Uterus (tissue), 4 donors: Measurements from ENCODE around the gene TSNAX. TPM values are rescaled to one million over a fixed set of nuclear protein-coding genes. Genes with fewer than 3 reads are reported as not detected.

ENCODE experiments used
- DNase-seq, 2 donors: peaks; one replicate each; pipeline ENCODE4 v3.0.0-alpha.2; 2019 to 2020
- H3K27ac ChIP-seq, 2 donors: fragments of 200-600 bp; sonication (generic); 1 replicate in 1 of 2; 2 replicates in 1 of 2; pipeline ENCODE4 v1.5.1; 2016 to 2018
- H3K27me3 ChIP-seq, 2 donors: fragments of 200-600 bp; sonication (generic); one replicate each; pipeline ENCODE4 v1.5.1; 2018 to 2019; ENCODE audit warnings: control low read depth in 1 of 2
- H3K36me3 ChIP-seq, 2 donors: fragments of 200-600 bp; sonication (generic); one replicate each; pipeline ENCODE4 v1.5.1; 2019; ENCODE audit warnings: control low read depth in 1 of 2
- H3K4me1 ChIP-seq, 2 donors: fragments of 200-600 bp; sonication (generic); one replicate each; pipeline ENCODE4 v1.5.1; 2018 to 2019; ENCODE audit warnings: control low read depth in 1 of 2
- H3K4me3 ChIP-seq, 2 donors: fragments of 200-600 bp; sonication (generic); 1 replicate in 1 of 2; 2 replicates in 1 of 2; pipeline ENCODE4 v1.5.1; 2018 to 2019; ENCODE audit warnings: mild to moderate bottlenecking in 1 of 2
- H3K9me3 ChIP-seq, 2 donors: fragments of 200-600 bp; sonication (generic); one replicate each; pipeline ENCODE4 v1.5.1; 2019; ENCODE audit warnings: control low read depth in 1 of 2
- POLR2A ChIP-seq, 2 donors: fragments of 450-650 bp; IDR thresholded peaks; one replicate each; pipeline ENCODE4 v1.6.1; 2016; ENCODE audit warnings: antibody characterized with exemption in 2 of 2, mild to moderate bottlenecking in 1 of 2, moderate library complexity in 1 of 2
- intact Hi-C: fragments of 100-400 bp; cut with DNase I; formaldehyde crosslinking; loops from one replicate; pipeline ENCODE4 v1.15.1; 2023; ENCODE audit warnings: low total_unique reads
- total RNA-seq, 4 donors: library from RNA; depleted of rRNA in 3 of 4; stranded (reverse); fragments of >200 nt in 3 of 4; gene quantifications; one replicate each; pipeline versions ENCODE4 v1.1.0 to v1.2.4, GENCODE V29; 2014 to 2023
- TF ChIP-seq, protein P1 (sequence below), 4 experiments: fragments of 200-600 bp in 2 of 4; fragments of 450-650 bp in 2 of 4; sonication (generic) in 2 of 4; IDR thresholded peaks; one replicate each; pipeline ENCODE4 v1.5.1; 2016 to 2019; ENCODE audit warnings: antibody characterized with exemption in 4 of 4, mild to moderate bottlenecking in 2 of 4, moderate library complexity in 1 of 4
- donor health status: DM: yes; HTN: yes; CAD: no.

The TSNAX gene
- total RNA-seq, 4 donors from 2014 or later, result 30.6 to 142 (median 63.9) TPM

- H3K4me3 ChIP-seq, result no peak overlapping the region
- intact Hi-C loops, result no loop called here
- TF ChIP-seq POLR2A (IDR thresholded peaks at IDR 0.05), result no peak
- TF ChIP-seq, protein P1, sequence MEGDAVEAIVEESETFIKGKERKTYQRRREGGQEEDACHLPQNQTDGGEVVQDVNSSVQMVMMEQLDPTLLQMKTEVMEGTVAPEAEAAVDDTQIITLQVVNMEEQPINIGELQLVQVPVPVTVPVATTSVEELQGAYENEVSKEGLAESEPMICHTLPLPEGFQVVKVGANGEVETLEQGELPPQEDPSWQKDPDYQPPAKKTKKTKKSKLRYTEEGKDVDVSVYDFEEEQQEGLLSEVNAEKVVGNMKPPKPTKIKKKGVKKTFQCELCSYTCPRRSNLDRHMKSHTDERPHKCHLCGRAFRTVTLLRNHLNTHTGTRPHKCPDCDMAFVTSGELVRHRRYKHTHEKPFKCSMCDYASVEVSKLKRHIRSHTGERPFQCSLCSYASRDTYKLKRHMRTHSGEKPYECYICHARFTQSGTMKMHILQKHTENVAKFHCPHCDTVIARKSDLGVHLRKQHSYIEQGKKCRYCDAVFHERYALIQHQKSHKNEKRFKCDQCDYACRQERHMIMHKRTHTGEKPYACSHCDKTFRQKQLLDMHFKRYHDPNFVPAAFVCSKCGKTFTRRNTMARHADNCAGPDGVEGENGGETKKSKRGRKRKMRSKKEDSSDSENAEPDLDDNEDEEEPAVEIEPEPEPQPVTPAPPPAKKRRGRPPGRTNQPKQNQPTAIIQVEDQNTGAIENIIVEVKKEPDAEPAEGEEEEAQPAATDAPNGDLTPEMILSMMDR (IDR thresholded peaks at IDR 0.05), result no peak
- H3K27ac ChIP-seq, result no peak overlapping the region
- no peaks in the 10 kb centered on the region for H3K9me3 ChIP-seq
- H3K36me3 ChIP-seq, result no peaks in the 10 kb centered on the region
- H3K27me3 ChIP-seq, result no peaks in the 10 kb centered on the region
- H3K4me1 ChIP-seq, result no peaks in the 10 kb centered on the region
- no peak for DNase-seq
Measured at GRCh38 chr1:231508497-231508896, 20.0 kb upstream of the TSNAX start.

DNA sequence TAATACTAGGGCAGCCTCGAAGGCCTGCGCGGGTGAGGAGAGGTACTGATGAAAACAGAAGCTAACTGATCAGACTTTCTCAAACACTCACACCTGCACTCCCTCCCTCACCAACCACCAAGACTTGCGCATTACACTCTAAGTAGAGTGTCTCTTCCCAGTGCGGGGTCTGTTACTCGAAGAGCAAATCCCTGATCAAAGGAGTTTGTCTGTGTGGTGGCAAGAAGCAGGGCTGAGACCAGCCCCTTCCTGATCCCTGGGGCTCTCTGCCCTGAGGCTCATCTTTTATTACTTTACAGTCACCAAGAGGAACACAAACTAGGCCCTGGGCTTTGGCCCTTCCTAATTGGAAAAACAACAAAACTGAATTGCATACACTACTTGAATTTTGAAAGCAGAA, 19.5 kb upstream of the TSNAX start:
- intact Hi-C loops, result no loop called here
- Histone ChIP-seq H3K36me3 (no peaks in the 10 kb centered on the region), H3K4me3 (no peak overlapping the region), H3K9me3 (no peaks in the 10 kb centered on the region), H3K27ac (no peak overlapping the region), H3K4me1 (no peaks in the 10 kb centered on the region), H3K27me3 (no peaks in the 10 kb centered on the region)
- no peak for TF ChIP-seq POLR2A (IDR thresholded peaks at IDR 0.05)
- TF ChIP-seq, protein P1 (IDR thresholded peaks at IDR 0.05), result no peak
- DNase-seq, result no peak

- no peak for TF ChIP-seq POLR2A (IDR thresholded peaks at IDR 0.05)
- TF ChIP-seq, protein P1 (IDR thresholded peaks at IDR 0.05), result no peak
- Histone ChIP-seq H3K27me3 (no peaks in the 10 kb centered on the region), H3K9me3 (no peaks in the 10 kb centered on the region), H3K36me3 (no peaks in the 10 kb centered on the region), H3K4me3 (no peak overlapping the region), H3K27ac (no peak overlapping the region), H3K4me1 (no peaks in the 10 kb centered on the region)
- no peak for DNase-seq
- intact Hi-C loops, result no loop called here
Measured at GRCh38 chr1:231512147-231512698, 16.2 kb upstream of the TSNAX start.

DNA sequence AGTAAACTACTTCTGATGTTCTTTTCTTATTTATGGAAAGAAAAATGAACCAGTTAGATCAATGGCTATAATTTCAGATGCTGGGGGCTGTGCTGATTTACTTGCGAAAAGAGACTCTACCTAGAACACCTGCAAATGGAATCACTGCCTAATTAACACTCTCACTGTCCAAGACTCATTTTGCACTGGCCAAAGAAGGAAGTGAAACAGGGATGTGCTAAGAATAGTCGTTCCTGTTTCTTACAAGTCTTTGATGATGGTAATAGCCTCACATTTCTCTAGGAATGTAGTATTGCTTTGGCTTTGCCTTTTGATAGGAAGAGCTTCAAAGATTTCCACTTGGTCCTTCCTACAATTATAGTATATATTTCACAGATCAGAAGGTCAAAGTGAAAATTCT, 12.7 kb upstream of the TSNAX start:
- no peak for TF ChIP-seq POLR2A (IDR thresholded peaks at IDR 0.05)
- TF ChIP-seq, protein P1 (IDR thresholded peaks at IDR 0.05), result no peak
- intact Hi-C loops, result no loop called here
- no peaks in the 10 kb centered on the region for H3K4me1 ChIP-seq
- H3K4me3 ChIP-seq, result no peak overlapping the region
- H3K27ac ChIP-seq, result no peak overlapping the region
- no peaks in the 10 kb centered on the region for H3K27me3 ChIP-seq
- no peaks in the 10 kb centered on the region for H3K36me3 ChIP-seq
- no peaks in the 10 kb centered on the region for H3K9me3 ChIP-seq
- no peak for DNase-seq

- Histone ChIP-seq H3K36me3 (no peaks in the 10 kb centered on the region), H3K27me3 (no peaks in the 10 kb centered on the region), H3K27ac (no peak overlapping the region), H3K4me1 (no peaks in the 10 kb centered on the region), H3K4me3 (no peak overlapping the region), H3K9me3 (no peaks in the 10 kb centered on the region)
- no peak for DNase-seq
- intact Hi-C loops, result no loop called here
- no peak for TF ChIP-seq POLR2A (IDR thresholded peaks at IDR 0.05)
- TF ChIP-seq, protein P1 (IDR thresholded peaks at IDR 0.05), result no peak
Measured at GRCh38 chr1:231517076-231517475, 11.4 kb upstream of the TSNAX start.
